AG04450 (cell line): ENCODE measurements around the gene KLK8. TPM values are rescaled to one million over a fixed set of nuclear protein-coding genes. Genes with fewer than 3 reads are reported as not detected.

ENCODE experiments used
- CTCF ChIA-PET: fragments of 300-600, 350-600 bp; formaldehyde crosslinking; extraction: SDS; loops from one replicate; lab custom pipeline; 2022; ENCODE audit warnings: antibody characterized with exemption, inconsistent platforms; lab: Charles Lee
- POLR2A ChIA-PET: fragments of 350-600 bp; formaldehyde crosslinking; extraction: SDS; loops from one replicate; lab custom pipeline; 2021; ENCODE audit warnings: antibody characterized with exemption, inconsistent platforms; lab: Yijun Ruan, JAX
- DNase-seq: peaks from one replicate; pipeline ENCODE4 v3.0.0-alpha.2; 2011; ENCODE audit warnings: low read depth, low spot score
- H3K27ac ChIP-seq: one replicate; pipeline ENCODE4 v1.5.1; 2012; ENCODE audit warnings: low read depth, low read length, control low read depth
- H3K27me3 ChIP-seq: one replicate; pipeline ENCODE4 v1.6.0; 2012; ENCODE audit warnings: low read length; ENCODE audit not compliant: control insufficient read depth, insufficient read depth
- H3K4me3 ChIP-seq: 2 replicates; pipeline ENCODE4 v1.5.1; 2011; ENCODE audit warnings: mild to moderate bottlenecking, low read depth, low read length, control low read depth
- H3K9me3 ChIP-seq: 2 replicates; pipeline ENCODE4 v1.5.1; 2012; ENCODE audit warnings: low read length; ENCODE audit not compliant: control insufficient read depth, insufficient read depth
- CTCF ChIP-seq: IDR thresholded peaks from 2 replicates; pipeline ENCODE4 v1.5.1; 2011; ENCODE audit warnings: low read depth, low read length, control low read depth, inconsistent platforms
- polyA plus RNA-seq: library from polyadenylated mRNA; depleted of rRNA; stranded (reverse); fragments of >200 nt; gene quantifications from 2 replicates; pipeline ENCODE4 v1.2.3, GENCODE V29; 2011

The KLK8 gene
- polyA plus RNA-seq, 1 experiment: not detected

GRCh38 chr19:51014242-51014641, 12.8 kb upstream of the KLK8 start:
- peaks cover 18% of the 10 kb centered on the region for H3K27me3 ChIP-seq
- POLR2A ChIA-PET: no interaction called here

GRCh38 chr19:51012661-51013190, 11.3 kb upstream of the KLK8 start:
- CTCF ChIA-PET: no interaction called here
- H3K27ac ChIP-seq: no peak overlapping the region
- peaks cover 11% of the 10 kb centered on the region for H3K27me3 ChIP-seq
- POLR2A ChIA-PET: interaction anchor here (0.6 kb wide), 1 partner anchor 26 kb away, joined by 4 read pairs; no protein-coding TSS in a partner anchor
- H3K9me3 ChIP-seq: peaks cover 4% of the 10 kb centered on the region; the same call in 1 of the 2 replicates
- no peak for TF ChIP-seq CTCF
- H3K4me3 ChIP-seq: no peak overlapping the region
- no peak for DNase-seq

More at GRCh38 chr19:51014242-51014641, 12.8 kb upstream of the KLK8 start:
- no peak for DNase-seq
- peaks cover 4% of the 10 kb centered on the region; the same call in 1 of the 2 replicates for H3K9me3 ChIP-seq
- H3K27ac ChIP-seq: no peak overlapping the region
- no peak for TF ChIP-seq CTCF
- CTCF ChIA-PET: no interaction called here
- H3K4me3 ChIP-seq: no peak overlapping the region

- no peak for DNase-seq
- no peaks in the 10 kb centered on the region; the same call in 1 of the 2 replicates for H3K9me3 ChIP-seq
- no peak overlapping the region for H3K4me3 ChIP-seq
- POLR2A ChIA-PET: no interaction called here
- no peak overlapping the region for H3K27ac ChIP-seq
- CTCF ChIA-PET: interaction anchor here (1.6 kb wide), 1 partner anchor 11 kb away, joined by 6 read pairs; no protein-coding TSS in a partner anchor
- H3K27me3 ChIP-seq: no peaks in the 10 kb centered on the region
- no peak for TF ChIP-seq CTCF
Observed at GRCh38 chr19:51010066-51010795, 8.8 kb upstream of the KLK8 start.

- CTCF ChIA-PET: no interaction called here
- no peaks in the 10 kb centered on the region for H3K27me3 ChIP-seq
Observed at GRCh38 chr19:51009061-51009891, 7.9 kb upstream of the KLK8 start.

More at GRCh38 chr19:51009061-51009891, 7.9 kb upstream of the KLK8 start:
- POLR2A ChIA-PET: no interaction called here
- Histone ChIP-seq H3K4me3 (no peak overlapping the region), H3K27ac (no peak overlapping the region), H3K9me3 (no peaks in the 10 kb centered on the region; the same call in 1 of the 2 replicates)
- DNase-seq: no peak
- TF ChIP-seq CTCF: no peak
